WI38 (cell line): Measurements from ENCODE around the gene BBC3.

Experiments used
- H3K4me3 ChIP-seq: 2 replicates; pipeline ENCODE4 v1.5.1; 2011; ENCODE audit warnings: low read depth, mild to moderate bottlenecking, control low read depth, low read length
- TF ChIP-seq, protein P1 (sequence below): IDR thresholded peaks from 2 replicates; pipeline ENCODE4 v1.5.1; 2012; ENCODE audit warnings: low read depth, mild to moderate bottlenecking, control low read depth, low read length

The BBC3 gene

DNA sequence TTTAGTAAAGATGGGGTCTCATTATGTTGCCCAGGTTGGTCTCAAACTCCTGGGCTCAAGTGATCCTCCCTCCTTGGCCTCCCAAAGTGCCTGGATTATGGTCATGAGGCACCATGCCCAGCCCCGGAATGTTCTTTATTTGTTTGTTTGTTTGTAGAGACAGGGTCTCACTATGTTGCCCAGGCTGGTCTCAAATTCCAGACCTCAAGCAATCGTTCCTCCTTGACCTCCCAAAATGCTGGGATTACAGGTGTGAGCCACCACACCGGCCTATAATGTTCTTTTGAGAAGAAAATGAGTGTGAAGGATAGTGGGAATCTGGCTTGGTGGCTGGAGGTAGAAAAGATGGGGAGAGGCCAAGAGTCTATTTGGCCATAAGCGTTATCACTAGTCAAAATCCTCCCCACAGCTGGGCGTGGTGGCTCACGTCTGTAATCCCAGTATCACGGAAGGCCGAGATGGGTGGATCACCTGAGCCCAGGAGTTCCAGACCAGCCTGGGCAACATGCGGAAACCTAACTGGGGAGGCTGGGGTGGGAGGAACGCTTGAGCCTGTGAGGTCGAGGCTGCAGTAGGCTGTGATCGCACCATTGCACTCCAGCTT lies 5.2 kb upstream of the BBC3 start:
- TF ChIP-seq, protein P1, sequence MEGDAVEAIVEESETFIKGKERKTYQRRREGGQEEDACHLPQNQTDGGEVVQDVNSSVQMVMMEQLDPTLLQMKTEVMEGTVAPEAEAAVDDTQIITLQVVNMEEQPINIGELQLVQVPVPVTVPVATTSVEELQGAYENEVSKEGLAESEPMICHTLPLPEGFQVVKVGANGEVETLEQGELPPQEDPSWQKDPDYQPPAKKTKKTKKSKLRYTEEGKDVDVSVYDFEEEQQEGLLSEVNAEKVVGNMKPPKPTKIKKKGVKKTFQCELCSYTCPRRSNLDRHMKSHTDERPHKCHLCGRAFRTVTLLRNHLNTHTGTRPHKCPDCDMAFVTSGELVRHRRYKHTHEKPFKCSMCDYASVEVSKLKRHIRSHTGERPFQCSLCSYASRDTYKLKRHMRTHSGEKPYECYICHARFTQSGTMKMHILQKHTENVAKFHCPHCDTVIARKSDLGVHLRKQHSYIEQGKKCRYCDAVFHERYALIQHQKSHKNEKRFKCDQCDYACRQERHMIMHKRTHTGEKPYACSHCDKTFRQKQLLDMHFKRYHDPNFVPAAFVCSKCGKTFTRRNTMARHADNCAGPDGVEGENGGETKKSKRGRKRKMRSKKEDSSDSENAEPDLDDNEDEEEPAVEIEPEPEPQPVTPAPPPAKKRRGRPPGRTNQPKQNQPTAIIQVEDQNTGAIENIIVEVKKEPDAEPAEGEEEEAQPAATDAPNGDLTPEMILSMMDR: no peak

DNA sequence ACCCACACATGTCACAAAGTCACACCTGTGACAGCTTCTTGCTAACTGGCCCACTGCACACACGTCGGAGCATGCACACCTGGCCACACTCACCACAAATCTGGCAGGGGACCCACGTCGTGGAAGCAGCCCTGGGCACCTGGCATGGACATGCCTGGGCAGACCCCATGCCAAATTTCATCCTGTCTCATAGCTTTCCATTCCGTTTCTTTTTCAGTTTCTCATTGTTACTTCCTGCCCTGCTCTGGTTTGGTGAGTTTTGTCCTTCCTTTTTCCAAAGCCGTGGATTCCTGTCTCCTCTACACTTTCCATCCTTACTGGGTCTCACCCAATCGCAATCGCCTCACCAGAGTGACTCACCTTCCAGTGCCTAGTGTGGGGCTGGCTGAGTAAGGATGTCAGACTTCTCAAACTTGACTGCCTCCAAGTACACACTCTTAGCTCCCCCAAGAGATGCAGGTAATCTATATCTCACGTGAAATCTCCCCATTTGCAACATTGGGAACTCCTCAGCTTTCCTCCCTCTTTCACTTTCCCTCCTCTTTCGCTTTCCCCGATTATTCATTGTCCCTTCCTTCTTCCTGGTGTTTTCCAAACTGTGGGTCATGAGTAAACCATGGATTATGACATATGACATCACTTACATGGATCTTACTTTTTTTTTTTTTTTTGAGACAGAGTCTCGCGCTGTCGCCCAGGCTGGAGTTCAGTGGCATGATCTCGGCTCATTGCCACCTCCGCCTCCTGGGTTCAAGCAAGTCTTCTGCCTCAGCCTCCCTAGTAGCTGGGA lies 1.6 kb upstream of the BBC3 start:
- TF ChIP-seq, protein P1: no peak
- H3K4me3 ChIP-seq: peak overlapping the region; percentile 66

More for the DNA sequence above, 5.2 kb upstream of the BBC3 start:
- no peak overlapping the region for H3K4me3 ChIP-seq

DNA sequence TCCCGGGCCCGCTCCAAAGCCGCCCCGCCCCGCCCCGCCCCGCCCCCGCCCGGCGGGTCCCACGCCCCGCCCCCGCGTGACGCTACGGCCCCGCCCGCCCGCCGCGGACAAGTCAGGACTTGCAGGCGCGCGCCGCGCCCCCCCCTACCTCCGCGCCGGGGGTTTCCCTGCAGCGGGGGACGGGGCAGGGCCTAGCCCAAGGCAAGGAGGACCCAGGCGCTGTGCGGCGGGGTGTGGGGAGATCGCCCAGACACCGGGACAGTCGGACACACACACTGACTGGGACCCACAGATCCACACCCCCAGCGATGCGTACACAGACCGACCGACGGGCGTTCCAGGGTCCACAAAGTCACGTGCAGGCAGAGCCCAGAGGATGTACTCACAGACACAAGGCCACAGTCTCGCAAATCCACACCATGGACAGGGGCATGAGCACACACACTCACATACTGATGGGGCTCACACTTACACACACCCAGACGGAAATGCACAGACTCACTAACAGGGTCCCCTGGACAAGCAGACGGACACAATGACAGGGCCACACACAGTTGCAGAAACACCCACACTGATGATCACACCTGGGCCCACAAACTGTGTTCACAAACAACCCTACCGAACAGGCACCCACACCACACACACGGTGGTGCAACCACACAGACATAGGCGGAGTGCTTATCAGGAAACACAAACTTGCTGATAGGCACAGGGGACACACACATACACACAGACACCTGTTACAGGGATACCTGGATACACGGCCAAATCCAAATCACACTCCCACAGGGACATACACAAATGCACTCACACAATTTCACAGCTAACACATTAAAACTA lies 436 bp upstream of the BBC3 start:
- TF ChIP-seq, protein P1: no peak
- H3K4me3 ChIP-seq: peak overlapping the region; percentile 66

DNA sequence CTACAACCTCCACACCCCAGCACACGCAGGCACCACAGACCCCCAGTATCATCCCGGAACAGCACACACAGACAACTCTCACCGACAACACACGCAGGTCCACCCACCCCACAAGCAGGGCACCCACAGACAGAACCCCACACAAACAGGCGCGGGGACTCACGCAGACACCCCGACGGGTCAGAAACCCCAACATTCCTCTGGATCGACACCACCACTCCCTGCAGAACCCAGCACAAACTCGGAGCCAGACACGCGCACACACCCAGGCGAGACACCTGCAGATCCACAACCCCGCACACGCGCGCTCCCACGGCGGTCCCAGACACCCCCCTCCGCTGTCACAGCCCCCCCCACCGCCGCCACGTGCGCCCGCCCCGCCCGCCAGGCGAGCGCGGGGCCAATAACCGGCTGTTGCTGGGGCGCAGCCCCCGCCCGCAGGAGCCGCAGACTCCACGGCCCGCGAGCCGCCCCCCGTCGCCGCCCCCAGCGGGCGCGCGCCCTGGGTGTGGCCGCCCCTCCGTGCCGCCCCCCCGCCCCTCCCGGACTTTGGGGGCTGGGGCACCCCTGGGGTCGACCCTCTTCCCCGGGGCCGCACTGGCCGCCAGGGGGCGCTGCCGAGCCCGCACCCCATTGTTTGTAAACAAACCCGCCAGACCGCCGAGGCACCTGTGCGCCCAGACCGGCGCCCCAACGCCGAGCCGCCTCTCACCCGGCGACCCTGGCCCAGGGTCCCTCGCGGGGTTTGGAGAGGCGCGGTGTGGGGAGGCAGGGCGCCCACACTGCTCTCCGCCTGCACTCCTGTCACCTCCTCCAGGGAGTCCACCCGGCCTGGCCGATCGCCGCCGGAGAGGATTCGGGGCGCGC lies 712 bp downstream of the BBC3 start:
- H3K4me3 ChIP-seq: peak overlapping the region; percentile 89
- TF ChIP-seq, protein P1: peak; percentile 40

DNA sequence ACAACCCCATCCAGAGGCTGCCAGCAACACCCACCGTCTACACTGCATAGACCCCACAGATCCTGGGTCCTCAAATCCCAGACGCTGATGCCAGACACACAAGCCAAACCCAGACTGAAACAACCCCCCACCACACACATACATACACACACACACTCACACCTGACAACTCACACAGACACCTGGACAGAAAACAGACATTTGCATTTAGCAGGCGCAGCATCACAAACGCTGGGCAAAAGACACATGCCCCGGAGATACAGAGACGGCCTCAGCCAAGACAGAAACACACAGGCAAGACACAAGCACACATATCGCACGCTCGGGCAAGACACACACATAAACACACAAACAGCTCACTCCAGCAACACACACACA lies 1.3 kb downstream of the BBC3 start:
- TF ChIP-seq, protein P1: no peak
- peak overlapping the region; percentile 89 for H3K4me3 ChIP-seq

DNA sequence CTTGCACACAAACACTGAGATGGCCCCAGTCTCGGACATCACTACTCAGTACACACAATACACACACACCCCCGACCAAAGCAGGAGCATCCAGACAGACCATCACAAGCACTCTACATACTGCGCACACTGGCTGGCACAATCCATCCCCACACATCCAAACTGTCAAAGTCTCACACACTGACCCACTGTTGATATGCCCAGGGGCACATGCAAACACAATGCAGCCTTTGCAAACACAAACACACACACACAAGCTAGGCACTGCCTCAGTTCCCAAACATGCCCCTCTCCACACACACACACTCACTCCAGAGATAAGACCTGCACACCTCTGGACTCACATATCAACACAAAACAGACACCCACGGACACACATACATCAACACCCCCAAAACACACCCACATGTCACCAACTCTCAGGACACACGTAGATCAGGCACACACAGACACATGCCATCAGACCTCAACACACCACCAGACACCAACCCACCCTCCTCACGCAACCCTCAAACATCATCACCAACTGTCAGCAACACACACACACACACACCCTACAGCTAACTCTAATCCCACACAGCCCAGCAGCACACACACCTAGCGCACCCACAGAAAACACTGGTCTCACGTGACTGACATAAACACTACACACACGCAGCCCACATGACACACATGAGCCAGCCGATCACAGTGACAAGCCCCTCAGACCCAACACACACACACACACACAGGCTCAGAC lies 1.9 kb downstream of the BBC3 start:
- TF ChIP-seq, protein P1: no peak
- peak overlapping the region; percentile 89 for H3K4me3 ChIP-seq
